GM19397 (cell line): Measurements from ENCODE around the gene INO80D.
"Not testable (repeated sequence)": the region's sequence is repeated elsewhere in the genome, so short reads cannot be mapped to it uniquely, and the experiment has no call there.

Experiments used
- ATAC-seq: cut with Tn5 transposase; IDR thresholded peaks from one replicate; pipeline ENCODE4 v1.9.1; 2021; ENCODE audit warnings: mild to moderate bottlenecking, moderate library complexity; ENCODE audit not compliant: unreplicated experiment

The INO80D gene

GRCh38 chr2:205982776-205983327 lies 103.1 kb downstream of the INO80D start:
- ATAC-seq: no peak

GRCh38 chr2:205978728-205979127 lies 107.2 kb downstream of the INO80D start:
- not testable (repeated sequence) for ATAC-seq

DNA sequence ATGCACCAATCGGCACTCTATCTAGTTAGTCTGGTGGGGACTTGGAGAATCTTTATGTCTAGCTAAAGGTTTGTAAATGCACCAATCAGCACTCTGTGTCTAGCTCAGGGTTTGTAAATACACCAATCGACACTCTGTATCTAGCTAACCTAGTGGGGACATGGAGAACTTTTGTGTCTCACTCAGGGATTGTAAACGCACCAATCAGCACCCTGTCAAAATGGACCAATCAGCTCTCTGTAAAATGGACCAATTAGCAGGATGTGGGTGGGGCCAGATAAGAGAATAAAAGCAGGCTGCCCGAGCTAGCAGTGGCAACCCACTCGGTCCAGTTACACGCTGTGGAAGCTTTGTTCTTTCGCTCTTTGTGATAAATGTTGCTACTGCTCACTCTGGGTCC lies 108.3 kb downstream of the INO80D start:
- not testable (repeated sequence) for ATAC-seq

- ATAC-seq: not testable (repeated sequence)
These were observed 108.9 kb downstream of the INO80D start for GRCh38 chr2:205976934-205977659.

GRCh38 chr2:205976120-205976814 lies 109.7 kb downstream of the INO80D start:
- ATAC-seq: no peak

DNA sequence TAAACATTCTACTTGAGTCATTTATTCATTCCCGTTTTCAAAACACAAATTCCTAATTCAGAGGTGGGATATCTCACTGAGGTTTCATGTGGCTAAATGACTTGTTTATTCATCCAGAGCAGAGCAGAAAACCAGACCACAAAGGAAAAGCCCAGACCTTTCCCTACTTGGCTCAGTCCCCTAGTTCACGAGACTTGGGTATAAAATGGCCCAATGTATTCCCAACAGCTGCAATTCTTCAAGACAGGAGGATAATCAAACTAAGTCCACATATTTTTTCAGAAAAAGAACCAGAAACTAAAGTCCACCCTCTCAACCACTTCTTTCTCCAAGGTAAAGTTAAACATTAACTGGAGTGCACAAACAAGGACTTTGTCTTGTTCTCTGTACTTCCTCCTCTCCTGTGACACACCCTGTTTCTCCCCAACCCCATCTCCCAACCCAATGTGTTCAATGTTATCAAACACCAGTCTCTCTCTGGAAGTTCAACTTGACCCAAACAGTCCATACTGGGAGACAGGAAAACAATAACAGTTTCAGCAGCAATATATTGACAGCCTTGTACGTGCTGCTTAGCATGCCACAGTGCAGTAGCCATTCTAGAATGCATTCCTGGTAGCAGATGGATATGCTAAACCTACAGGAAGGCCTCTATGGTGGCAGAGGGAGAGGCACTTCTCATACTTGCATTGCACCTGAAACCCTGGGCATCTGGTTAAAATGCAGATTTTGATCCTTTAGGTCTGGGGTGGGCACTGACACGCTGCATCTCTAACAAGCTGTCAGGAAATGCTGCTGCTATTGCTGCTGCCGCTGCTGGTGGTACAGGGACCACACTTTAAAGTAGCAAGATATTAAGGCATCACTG lies 110.7 kb downstream of the INO80D start:
- ATAC-seq: peak; percentile 75

DNA sequence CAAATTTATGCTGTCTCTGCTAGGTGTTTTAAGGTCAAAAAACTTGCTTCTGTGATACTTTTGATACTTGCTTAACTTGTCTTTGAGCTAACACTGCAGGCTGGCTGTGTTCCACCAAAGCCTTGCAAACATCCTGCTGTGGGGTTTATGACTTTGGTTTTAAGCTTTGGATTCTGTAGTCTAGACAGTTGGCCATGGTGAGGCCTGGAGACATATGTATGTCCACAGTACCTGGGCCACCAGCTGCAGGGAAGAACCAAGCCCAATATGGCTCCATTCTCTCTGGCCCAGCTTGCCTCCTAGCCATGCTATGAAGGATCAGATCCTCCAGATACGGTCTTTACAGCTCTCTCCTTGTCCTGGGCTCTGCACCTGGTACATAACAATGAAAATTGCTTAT lies 113.9 kb downstream of the INO80D start:
- no peak for ATAC-seq

DNA sequence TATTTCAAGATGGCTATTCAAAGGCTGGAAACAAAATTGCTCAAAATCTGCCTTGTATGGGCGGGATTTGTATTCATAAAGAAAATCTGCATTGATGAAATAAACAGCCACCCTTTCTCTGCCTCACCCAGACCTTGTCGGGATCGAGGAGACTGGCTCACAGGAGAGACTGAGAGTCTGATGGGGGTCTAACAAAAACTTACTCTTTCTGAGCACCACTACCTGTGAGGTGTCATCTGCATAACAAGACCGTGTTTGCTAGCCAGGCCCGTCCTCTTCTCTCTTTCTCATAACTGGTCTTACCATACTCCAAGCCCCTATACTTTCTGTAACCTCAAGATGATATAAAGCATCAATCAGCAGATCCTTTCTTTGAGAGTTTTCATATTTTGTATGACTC lies 115.6 kb downstream of the INO80D start:
- no peak for ATAC-seq

DNA sequence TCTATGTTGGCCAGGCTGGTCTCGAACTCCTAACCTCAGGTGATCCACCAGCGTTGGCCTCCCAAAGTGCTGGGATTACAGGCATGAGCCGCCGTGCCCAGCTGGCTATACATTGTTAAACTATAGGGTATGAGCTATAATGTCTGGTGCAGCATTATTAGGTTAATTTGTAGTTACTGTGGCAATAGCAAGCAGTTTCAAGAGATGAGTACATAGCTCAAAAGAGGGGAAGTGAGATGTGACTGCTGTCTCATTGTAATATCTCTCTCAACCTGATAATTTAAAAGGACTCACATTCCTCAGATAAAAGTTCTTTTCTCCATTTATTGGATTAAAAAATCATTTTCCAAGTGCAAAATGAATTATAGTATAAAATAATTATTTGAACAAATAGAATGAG lies 116.4 kb downstream of the INO80D start:
- ATAC-seq: no peak

- no peak for ATAC-seq
These were observed 118.4 kb downstream of the INO80D start for GRCh38 chr2:205967391-205968075.

DNA sequence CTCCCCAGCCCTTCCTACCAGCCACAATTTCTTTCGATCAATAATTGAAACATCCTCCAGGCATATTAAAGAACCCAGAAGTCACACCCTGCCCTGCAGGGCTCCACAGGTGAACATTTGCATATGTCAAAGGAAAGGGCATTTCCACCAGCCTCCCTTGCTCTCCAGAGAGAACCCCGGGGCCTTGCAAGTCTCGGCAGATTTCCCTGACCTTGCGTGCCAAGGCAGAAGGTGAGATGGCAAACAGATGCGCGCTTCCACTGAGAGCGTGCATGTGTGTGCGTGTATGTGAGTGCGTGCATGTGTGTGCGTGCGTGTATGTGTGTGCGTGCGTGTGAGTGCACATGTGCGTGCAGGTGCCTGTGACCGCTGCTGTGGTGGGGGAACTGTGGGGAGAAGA lies 120.3 kb downstream of the INO80D start:
- ATAC-seq: no peak

DNA sequence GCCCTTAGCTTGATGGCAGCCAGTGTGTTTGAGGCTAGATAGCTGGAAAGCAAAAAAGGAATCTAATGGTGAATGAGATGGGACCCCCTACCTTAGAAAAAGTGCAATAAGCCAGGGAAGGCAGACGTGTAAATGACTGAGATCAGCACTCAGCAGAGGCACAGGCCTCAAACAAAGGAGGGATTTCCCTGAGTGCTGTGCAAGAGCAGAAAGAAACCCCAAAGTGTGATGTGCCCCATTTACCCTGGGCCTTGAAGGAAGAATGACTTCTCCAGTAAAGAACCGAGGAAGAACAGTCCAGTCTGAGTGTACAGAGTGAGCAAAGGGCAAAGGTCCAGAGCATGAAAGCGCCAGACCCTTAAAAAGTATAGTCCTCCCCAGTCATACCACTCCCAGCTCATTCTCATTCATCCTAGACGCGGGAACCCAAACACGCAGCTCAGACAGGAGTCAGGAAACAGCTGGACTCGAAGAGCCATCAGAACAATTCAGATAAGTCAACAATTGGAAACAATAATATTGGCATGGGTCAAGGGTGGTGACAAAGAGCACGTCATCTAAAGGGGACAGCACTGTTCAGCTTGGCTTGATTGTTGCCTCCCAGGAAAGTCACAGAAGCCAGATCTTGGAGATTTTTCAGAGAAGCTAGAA lies 121.7 kb downstream of the INO80D start:
- no peak for ATAC-seq

GRCh38 chr2:205959521-205959920 lies 126.5 kb downstream of the INO80D start:
- no peak for ATAC-seq

GRCh38 chr2:205957452-205958154 lies 128.4 kb downstream of the INO80D start:
- ATAC-seq: no peak

DNA sequence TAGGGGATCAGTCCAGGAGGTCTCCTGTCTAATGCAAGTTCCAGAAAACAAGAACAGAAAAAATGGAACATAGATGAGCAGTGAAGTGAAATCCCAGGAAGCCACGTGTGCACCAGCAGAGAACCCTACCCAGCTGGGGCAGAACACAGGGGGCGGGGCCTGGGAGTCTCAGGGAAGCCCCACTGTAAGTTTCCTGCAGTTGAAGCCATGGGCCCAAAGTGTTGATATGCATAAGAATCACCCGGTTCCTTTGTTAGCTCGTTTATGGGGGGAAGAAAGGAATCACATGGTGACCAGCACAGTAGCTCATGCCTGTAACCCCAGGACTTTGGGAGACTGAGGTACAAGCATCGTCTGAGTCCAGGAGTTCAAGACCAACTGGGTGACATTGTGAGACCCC lies 131.3 kb downstream of the INO80D start:
- ATAC-seq: no peak

GRCh38 chr2:205952282-205952681 lies 133.7 kb downstream of the INO80D start:
- ATAC-seq: no peak

GRCh38 chr2:205948883-205949282 lies 137.1 kb downstream of the INO80D start:
- ATAC-seq: no peak

GRCh38 chr2:205948496-205948837 lies 137.5 kb downstream of the INO80D start:
- no peak for ATAC-seq

DNA sequence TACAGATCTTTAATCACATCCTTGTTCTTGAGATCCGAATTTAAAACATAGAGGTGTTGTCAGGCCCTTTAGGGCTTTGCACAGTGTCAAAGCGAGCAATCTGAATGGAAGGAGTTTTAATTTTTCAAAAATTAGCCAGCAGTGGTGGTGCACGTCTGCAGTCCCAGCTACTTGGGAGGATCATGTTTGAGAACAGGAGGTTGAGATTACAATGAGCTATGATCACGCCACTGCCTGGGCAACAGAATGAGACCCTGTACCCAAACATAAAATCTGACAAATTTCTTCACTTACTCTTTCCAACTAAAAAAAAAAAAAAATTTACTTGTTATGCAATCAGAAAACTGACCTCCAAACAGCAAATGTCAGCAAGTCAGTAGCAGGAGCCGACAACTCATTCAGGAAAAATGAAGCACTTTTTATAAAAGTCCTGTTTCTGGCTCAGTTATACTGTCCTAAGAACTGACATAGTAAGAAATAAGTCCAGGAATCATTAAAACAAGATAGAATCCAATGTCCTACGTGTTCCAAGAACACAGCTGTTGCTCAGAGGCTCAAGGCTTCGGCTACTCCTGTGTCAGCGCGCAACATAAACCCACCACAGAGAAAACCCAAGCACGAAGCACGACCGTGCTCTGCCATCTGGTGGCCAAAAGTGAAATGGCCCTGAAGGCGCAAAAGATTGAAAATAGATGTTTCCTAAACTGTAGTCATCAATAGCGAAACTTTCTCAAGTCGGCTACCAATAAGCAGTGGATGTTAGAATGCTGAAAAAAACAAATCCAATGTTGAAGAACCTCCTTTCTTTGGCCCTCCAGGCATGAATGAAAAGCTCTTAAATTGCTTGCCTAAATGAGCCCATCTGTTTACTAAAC lies 138.1 kb downstream of the INO80D start:
- ATAC-seq: peak; percentile 78
